SK-N-MC (cell line): ENCODE results near the gene PCDHGA1.

Source experiments
- EZH2 ChIP-seq: fragments of 200-600 bp; sonication (generic); IDR thresholded peaks from one replicate; pipeline ENCODE4 v1.6.1; 2017; ENCODE audit warnings: antibody characterized with exemption
- FOXP2 ChIP-seq: optimal IDR thresholded peaks from 2 replicates; pipeline ENCODE3; 2011; ENCODE audit warnings: mild to moderate bottlenecking, moderate library complexity; ENCODE audit not compliant: insufficient read depth; ENCODE audit errors: extremely low read length, control extremely low read depth
- POLR2AphosphoS5 ChIP-seq: IDR thresholded peaks from 2 replicates; pipeline ENCODE4 v1.6.1; 2012; ENCODE audit warnings: mild to moderate bottlenecking, low read depth, low read length, borderline replicate concordance

- TF ChIP-seq EZH2 (no peak), POLR2AphosphoS5 (no peak), FOXP2 (no peak)
Observed at GRCh38 chr5:141491323-141492167, 161.2 kb downstream of the PCDHGA1 start.
